Transverse colon (tissue), 4 donors: ENCODE data around the gene ERGIC1. TPM values are rescaled to one million over a fixed set of nuclear protein-coding genes. Genes with fewer than 3 reads are reported as not detected.

Experiments
- DNase-seq: peaks from one replicate; pipeline ENCODE4 v3.0.0-alpha.2; 2019
- H3K27ac ChIP-seq, 4 donors: fragments of 200-600 bp; sonication (generic); 2 replicates each; pipeline ENCODE4 v1.5.1; 2016 to 2018; ENCODE audit warnings: inconsistent platforms in 4 of 4
- H3K27me3 ChIP-seq: fragments of 200-600 bp; sonication (generic); 2 replicates; pipeline ENCODE4 v1.5.1; 2017; ENCODE audit warnings: inconsistent platforms
- H3K36me3 ChIP-seq, 4 donors: fragments of 200-600 bp; sonication (generic); 2 replicates each; pipeline ENCODE4 v1.5.1; 2017 to 2019; ENCODE audit warnings: inconsistent platforms in 4 of 4
- H3K4me1 ChIP-seq, 4 donors: fragments of 200-600 bp; sonication (generic); 2 replicates each; pipeline ENCODE4 v1.5.1; 2017 to 2020; ENCODE audit warnings: inconsistent platforms in 4 of 4
- H3K4me3 ChIP-seq, 4 donors: fragments of 200-600 bp; sonication (generic); 1 replicate in 1 of 4; 2 replicates in 3 of 4; pipeline versions ENCODE4 v1.5.1 to v1.6.1; 2017 to 2019; ENCODE audit warnings: inconsistent platforms in 4 of 4
- H3K9me3 ChIP-seq, 2 donors: fragments of 200-600 bp; sonication (generic); 2 replicates each; pipeline ENCODE4 v1.5.1; 2017 to 2019; ENCODE audit warnings: inconsistent platforms in 2 of 2
- EP300 ChIP-seq: sonication (generic); formaldehyde crosslinking; IDR thresholded peaks from one replicate; pipeline ENCODE4 v1.6.1; 2017; ENCODE audit warnings: antibody characterized with exemption, low read depth
- POLR2A ChIP-seq: fragments of 450-650 bp; IDR thresholded peaks from one replicate; pipeline ENCODE4 v1.6.1; 2016; ENCODE audit warnings: antibody characterized with exemption, mild to moderate bottlenecking, moderate library complexity
- POLR2AphosphoS5 ChIP-seq, 3 donors: sonication (generic); formaldehyde crosslinking; IDR thresholded peaks; one replicate each; pipeline ENCODE4 v1.6.1; 2016; ENCODE audit warnings: antibody characterized with exemption in 3 of 3
- WGBS, 2 donors: methylation state at CpG; one replicate each; pipeline ENCODE4 v1.1.5; 2018; ENCODE audit warnings: low coverage in 1 of 2; 5-methylcytosine and 5-hydroxymethylcytosine counted together
- in situ Hi-C, 4 donors: fragments of 200-750 bp; cut with MboI; loops; one replicate each; pipeline versions ENCODE4 v1.15.0 to v1.15.1; 2017; ENCODE audit warnings: low sequenced_read_pairs in 3 of 4, low pct_ligation_motif_present in 1 of 4, low pct_unique_long_range_greater_than_20kb in 1 of 4
- intact Hi-C: fragments of 100-400 bp; cut with DNase I; formaldehyde crosslinking; loops from one replicate; pipeline ENCODE4 v1.15.1; 2023; ENCODE audit warnings: low total_unique reads
- total RNA-seq, 4 donors: library from RNA; depleted of rRNA; stranded (reverse); fragments of >200 nt; gene quantifications; one replicate each; pipeline ENCODE4 v1.1.0, GENCODE V29; 2016
- TF ChIP-seq, protein P1 (sequence below), 5 experiments: fragments of 200-600 bp in 3 of 5; fragments of 450-650 bp in 2 of 5; sonication (generic) in 3 of 5; IDR thresholded peaks; 1 replicate in 2 of 5; 2 replicates in 3 of 5; pipeline ENCODE4 v1.5.1; 2016 to 2017; ENCODE audit warnings: antibody characterized with exemption in 5 of 5, inconsistent platforms in 3 of 5, mild to moderate bottlenecking in 2 of 5, moderate library complexity in 1 of 5

The ERGIC1 gene
- total RNA-seq, 4 donors from 2014 or later, result 125 to 252 (median 184) TPM

DNA sequence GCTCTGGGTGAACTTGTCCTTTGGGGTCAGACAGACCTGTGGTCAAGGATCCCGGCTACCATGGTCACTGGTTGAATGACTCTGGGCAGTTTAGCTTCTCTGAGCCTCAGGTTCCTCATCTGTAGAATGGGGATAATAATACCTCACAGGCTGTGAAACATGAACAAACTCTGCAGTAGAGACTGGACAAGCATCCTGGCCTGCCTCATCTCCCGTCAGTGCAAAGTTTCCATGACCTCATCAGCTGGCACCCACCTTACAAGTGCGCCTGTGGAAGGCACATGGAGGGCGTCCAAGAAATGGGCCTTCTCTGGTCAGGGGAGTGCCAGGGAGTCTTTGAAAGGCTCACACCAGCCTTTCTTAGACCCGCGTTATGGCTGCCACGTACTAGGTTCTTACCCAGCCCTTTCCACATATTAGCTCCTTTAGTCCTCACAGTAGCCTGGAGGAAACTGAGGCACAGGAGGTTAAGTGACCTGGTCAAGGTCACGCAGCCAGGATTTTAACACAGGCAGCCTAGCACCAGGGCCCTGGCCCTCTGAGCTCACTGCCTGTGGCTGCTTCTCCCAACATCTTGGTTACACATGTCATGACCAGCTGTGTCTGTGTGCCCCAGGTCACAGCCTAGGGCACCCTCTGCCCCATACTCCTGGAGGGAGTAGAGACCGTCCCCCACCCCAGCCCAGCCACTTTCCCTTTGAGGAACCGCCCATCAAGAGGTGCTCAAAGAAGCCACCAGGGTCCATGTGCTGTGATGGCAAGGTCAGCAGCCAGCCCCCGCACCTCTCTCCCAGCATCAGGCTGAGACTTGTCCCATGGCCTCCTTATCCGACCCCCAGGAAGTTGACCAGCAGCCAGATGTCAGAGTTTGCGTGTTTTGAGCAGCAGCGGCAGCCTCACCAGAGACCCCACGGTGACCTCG is 85.7 kb downstream of the ERGIC1 start:
- in situ Hi-C loops, result no loop called here
- intact Hi-C loops, result loop anchor here (10.0 kb wide), 1 partner anchor 445 kb away; no protein-coding TSS in a partner anchor
- WGBS, 2 donors, result 89% methylated on average over 16 of the region's 16 CpGs; no CpG with 5 or more reads in 1 of the 2 donors
- H3K36me3 ChIP-seq, result peaks cover 0 to 12% (median 6%) of the 10 kb centered on the region in 4 donors
- TF ChIP-seq, protein P1, sequence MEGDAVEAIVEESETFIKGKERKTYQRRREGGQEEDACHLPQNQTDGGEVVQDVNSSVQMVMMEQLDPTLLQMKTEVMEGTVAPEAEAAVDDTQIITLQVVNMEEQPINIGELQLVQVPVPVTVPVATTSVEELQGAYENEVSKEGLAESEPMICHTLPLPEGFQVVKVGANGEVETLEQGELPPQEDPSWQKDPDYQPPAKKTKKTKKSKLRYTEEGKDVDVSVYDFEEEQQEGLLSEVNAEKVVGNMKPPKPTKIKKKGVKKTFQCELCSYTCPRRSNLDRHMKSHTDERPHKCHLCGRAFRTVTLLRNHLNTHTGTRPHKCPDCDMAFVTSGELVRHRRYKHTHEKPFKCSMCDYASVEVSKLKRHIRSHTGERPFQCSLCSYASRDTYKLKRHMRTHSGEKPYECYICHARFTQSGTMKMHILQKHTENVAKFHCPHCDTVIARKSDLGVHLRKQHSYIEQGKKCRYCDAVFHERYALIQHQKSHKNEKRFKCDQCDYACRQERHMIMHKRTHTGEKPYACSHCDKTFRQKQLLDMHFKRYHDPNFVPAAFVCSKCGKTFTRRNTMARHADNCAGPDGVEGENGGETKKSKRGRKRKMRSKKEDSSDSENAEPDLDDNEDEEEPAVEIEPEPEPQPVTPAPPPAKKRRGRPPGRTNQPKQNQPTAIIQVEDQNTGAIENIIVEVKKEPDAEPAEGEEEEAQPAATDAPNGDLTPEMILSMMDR (IDR thresholded peaks at IDR 0.05), result no peak
- TF ChIP-seq POLR2AphosphoS5 (IDR thresholded peaks at IDR 0.05), result peak in 2 of 3 donors; percentile 48 to 52
- peak; percentile 89 for TF ChIP-seq EP300
- H3K9me3 ChIP-seq, result no peaks in the 10 kb centered on the region
- H3K27me3 ChIP-seq, result no peaks in the 10 kb centered on the region
- H3K27ac ChIP-seq, result peak overlapping the region; percentile 39 to 63 (median 46)
- H3K4me3 ChIP-seq, result no peak overlapping the region
- peak; percentile 27 for DNase-seq
- peaks cover 0 to 8% (median 0%) of the 10 kb centered on the region in 4 donors for H3K4me1 ChIP-seq

DNA sequence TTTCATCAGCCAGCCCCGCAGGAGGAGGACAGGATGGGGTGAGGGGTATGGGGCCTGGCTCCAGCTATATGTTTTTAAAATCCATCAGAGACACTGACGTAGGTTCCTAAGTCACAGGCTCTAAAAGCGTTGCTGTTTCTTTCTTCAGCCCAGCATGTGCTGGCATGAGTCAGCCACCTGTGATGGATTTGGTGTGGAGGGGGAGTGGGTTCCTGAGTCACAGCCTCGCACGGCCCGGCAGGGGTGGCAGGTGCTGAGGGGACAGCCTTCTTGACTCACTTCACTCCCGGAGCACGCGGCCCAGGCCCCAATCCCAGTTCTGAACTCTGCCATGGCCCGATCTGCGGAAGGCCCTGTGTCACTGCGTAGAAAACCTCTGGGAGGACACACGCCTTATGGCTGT is 86.4 kb downstream of the ERGIC1 start:
- H3K9me3 ChIP-seq, result no peaks in the 10 kb centered on the region
- intact Hi-C loops (loop anchor here (10.0 kb wide), 1 partner anchor 446 kb away; no protein-coding TSS in a partner anchor), in situ Hi-C loops (no loop called here)
- peak overlapping the region; percentile 39 to 63 (median 46) for H3K27ac ChIP-seq
- H3K4me3 ChIP-seq, result no peak overlapping the region
- no peaks in the 10 kb centered on the region for H3K27me3 ChIP-seq
- 79% methylated on average over 13 of the region's 13 CpGs; no CpG with 5 or more reads in 1 of the 2 donors for WGBS, 2 donors
- peak in 1 of 3 donors; percentile 72 for TF ChIP-seq POLR2AphosphoS5 (IDR thresholded peaks at IDR 0.05)
- peak; percentile 93 for TF ChIP-seq EP300
- TF ChIP-seq POLR2A, result no peak
- TF ChIP-seq, protein P1 (IDR thresholded peaks at IDR 0.05), result no peak
- H3K4me1 ChIP-seq, result peaks cover 0 to 8% (median 0%) of the 10 kb centered on the region in 4 donors
- peaks cover 0 to 9% (median 4%) of the 10 kb centered on the region in 4 donors for H3K36me3 ChIP-seq
- DNase-seq, result no peak

DNA sequence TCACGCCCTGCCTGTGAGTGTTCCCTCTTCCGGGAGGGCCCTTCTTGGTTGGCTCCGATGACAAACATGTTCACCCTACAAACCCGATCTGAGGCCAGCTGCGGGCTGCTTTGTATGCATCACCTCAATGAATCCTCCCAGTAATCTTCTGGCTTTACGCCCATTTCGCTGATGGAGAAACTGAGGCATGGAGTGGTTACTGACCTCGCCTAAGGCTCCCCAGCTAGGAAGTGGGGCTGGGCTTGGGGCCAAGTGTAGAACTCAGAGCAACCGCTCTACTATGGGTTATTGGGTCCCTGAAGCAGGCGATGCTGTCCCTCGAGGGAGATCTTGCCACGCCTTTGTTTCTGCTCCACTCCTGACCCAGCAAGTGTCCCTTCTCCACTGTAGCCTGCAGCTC is 86.9 kb downstream of the ERGIC1 start:
- in situ Hi-C loops (no loop called here), intact Hi-C loops (loop anchor here (10.0 kb wide), 1 partner anchor 446 kb away; no protein-coding TSS in a partner anchor)
- Histone ChIP-seq H3K36me3 (peaks cover 0 to 4% (median 1%) of the 10 kb centered on the region in 4 donors), H3K27me3 (no peaks in the 10 kb centered on the region), H3K4me1 (peaks cover 0 to 8% (median 0%) of the 10 kb centered on the region in 4 donors), H3K9me3 (no peaks in the 10 kb centered on the region), H3K27ac (peak overlapping the region in 3 of 4 donors; percentile 39 to 63 (median 52)), H3K4me3 (no peak overlapping the region)
- DNase-seq, result no peak
- 95% methylated on average over 12 of the region's 12 CpGs; no CpG with 5 or more reads in 1 of the 2 donors for WGBS, 2 donors
- TF ChIP-seq POLR2AphosphoS5 (IDR thresholded peaks at IDR 0.05) (no peak), EP300 (no peak), POLR2A (no peak)
- TF ChIP-seq, protein P1 (IDR thresholded peaks at IDR 0.05), result no peak

DNA sequence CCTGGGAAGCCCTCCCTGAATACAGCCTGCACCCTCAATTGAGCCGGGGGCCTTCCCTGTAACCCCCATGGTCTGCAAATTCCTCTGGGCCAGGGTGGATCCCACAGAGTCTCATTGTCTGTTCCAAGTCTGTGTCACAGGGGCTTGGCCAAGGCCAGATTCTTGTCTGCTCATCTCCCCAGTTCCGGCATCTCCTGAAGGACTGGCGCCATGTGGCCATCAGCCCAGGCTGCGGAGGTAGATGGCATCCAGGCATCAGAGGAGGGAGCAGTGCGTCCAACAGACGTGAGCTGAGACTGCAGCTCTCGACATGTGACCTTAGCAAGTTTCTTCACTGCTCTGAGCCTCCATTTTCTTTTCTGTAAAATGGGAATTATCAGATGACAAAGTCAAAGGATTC is 87.9 kb downstream of the ERGIC1 start:
- Histone ChIP-seq H3K4me1 (peaks cover 0 to 8% (median 0%) of the 10 kb centered on the region in 4 donors), H3K9me3 (no peaks in the 10 kb centered on the region), H3K36me3 (no peaks in the 10 kb centered on the region), H3K4me3 (no peak overlapping the region), H3K27me3 (no peaks in the 10 kb centered on the region), H3K27ac (no peak overlapping the region)
- intact Hi-C loops (loop anchor here (10.0 kb wide), 1 partner anchor 447 kb away; no protein-coding TSS in a partner anchor), in situ Hi-C loops (no loop called here)
- no peak for TF ChIP-seq POLR2A
- TF ChIP-seq, protein P1 (IDR thresholded peaks at IDR 0.05), result no peak
- TF ChIP-seq EP300, result no peak
- TF ChIP-seq POLR2AphosphoS5 (IDR thresholded peaks at IDR 0.05), result no peak
- DNase-seq, result no peak
- 94 to 96% methylated on average over 5 to 7 of the region's 7 CpGs for WGBS, 2 donors
